NCI-H2171 (cell line): Measurements from ENCODE around the gene MISP.
"Not testable (repeated sequence)": the region's sequence is repeated elsewhere in the genome, so short reads cannot be mapped to it uniquely, and the experiment has no call there.

Source experiments
- DNase-seq: peaks from one replicate; lab custom pipeline; 2025; lab: John Stamatoyannopoulos, UW

The MISP gene, protein sequence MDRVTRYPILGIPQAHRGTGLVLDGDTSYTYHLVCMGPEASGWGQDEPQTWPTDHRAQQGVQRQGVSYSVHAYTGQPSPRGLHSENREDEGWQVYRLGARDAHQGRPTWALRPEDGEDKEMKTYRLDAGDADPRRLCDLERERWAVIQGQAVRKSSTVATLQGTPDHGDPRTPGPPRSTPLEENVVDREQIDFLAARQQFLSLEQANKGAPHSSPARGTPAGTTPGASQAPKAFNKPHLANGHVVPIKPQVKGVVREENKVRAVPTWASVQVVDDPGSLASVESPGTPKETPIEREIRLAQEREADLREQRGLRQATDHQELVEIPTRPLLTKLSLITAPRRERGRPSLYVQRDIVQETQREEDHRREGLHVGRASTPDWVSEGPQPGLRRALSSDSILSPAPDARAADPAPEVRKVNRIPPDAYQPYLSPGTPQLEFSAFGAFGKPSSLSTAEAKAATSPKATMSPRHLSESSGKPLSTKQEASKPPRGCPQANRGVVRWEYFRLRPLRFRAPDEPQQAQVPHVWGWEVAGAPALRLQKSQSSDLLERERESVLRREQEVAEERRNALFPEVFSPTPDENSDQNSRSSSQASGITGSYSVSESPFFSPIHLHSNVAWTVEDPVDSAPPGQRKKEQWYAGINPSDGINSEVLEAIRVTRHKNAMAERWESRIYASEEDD

GRCh38 chr19:750640-751423, at the start of gene MISP:
Gene MISP (plus strand): TSS chr19:751112. CDS start chr19:756947, 5,835 bp downstream.
- peak; percentile 91 for DNase-seq

DNA sequence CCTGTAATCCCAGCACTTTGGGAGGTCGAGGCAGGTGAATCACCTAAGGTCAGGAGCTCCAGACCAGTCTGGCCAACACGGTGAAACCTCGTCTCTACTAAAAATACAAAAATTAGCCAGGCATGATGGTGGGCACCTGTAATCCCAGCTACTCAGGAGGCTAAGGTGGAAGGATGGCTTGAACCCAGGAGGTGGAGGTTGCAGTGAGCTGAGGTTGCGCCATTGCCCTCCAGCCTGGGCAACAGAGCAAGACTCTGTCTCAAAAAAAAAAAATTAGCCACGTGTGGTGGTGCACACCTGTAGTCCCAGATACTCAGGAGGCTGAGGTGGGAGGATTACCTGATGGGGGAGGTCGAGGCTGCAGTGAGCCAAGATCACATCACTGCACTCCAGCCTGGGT, 48.1 kb upstream of the MISP start:
- DNase-seq, result not testable (repeated sequence)

GRCh38 chr19:703329-703650, 47.6 kb upstream of the MISP start:
- no peak for DNase-seq

- no peak for DNase-seq
Measured at GRCh38 chr19:703651-704446, 47.1 kb upstream of the MISP start.

- DNase-seq, result no peak
Measured at GRCh38 chr19:704447-704741, 46.5 kb upstream of the MISP start.

DNA sequence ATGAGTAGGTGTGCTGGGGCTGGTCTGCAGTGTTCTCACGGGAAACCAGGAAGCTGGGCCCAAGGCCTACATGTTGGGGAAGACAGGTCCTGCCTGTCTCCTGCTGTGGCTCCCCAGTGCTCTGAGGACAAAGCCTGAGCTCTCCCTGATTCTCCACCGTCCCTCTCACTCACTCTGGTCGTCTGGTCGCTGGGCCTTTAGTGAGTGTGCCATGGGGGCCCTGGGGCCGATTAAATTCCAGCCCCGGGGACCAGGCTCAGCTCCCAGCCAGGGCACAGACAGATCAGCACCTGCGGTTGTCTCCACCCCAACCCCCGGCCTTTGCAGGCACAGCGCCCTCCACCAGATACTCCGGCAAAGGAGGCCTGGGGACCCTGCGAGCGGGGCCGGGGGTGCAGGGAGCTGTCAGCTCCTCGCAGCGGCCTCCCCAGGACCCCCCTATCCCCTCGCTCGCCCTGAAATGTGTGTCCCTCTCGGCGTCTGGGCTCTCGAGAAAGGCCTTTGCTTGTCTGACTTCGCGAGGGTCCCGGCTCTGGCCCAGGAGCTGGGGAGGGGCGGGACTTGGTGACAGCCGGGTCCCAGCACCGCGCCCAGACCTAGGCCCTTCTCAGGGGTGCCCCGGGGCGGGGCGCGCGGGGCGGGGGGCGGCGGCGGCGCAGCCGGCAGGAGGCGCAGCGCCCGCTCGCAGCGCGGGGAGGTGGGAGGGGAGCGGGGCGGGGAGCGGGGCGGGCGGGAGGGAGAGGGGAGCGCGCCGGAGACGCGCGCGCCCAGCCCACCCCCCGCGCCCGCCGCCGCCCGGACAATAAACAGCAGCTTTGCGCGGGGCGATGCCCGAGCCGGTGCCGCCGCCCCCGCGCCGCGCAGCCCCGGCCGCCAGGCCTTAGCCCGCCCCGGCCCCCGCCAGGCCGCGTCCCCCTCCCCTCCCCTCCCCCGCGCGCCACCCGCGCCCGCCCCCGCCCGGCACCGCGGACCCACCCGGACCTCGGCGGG, 42.5 kb upstream of the MISP start, which contains the start of gene PALM:
Gene PALM, plus strand, starts transcription at position 782 of the 990 bp plus-strand sequence. CDS start 212 bp downstream, outside the sequence.
- peak; percentile 33 for DNase-seq

DNA sequence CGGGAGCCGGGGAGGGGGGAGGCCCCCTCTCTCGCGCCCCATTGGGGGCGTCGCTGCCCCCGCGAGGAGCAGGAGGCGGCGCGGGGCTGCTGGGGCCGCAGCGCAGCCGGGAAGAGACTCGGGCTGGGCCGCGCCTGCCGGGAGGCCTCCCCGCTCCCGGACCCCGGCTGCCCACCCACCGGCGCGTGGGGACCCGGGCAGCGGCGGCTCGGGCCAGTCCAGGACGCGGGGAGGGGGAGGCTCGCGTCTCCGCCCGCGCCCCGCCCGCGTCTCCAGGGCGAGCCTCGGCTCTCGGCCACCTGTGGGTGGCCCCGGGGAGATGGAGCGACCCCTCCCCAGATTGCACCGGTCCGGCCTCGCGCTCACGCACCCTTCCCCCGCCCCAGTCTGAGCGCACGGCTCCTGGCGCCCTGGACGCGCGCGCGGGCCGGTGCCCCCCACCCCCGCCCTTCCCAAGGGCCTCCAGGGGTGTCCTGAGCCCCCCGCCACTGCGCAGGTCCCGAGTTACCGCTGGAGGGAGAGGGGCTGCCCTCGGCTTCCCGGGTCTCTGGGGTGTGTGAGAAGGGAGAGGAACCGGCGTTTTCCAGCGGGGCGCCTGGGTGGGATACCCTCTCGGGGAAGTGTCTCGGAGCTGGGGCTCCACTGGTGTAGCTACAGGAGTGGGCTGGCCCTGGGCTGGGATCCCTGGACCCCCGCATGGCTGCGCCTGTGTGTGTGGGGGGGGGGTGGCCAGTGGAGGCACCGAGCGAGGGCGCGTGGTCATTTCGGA, 41.5 kb upstream of the MISP start:
- no peak for DNase-seq

DNA sequence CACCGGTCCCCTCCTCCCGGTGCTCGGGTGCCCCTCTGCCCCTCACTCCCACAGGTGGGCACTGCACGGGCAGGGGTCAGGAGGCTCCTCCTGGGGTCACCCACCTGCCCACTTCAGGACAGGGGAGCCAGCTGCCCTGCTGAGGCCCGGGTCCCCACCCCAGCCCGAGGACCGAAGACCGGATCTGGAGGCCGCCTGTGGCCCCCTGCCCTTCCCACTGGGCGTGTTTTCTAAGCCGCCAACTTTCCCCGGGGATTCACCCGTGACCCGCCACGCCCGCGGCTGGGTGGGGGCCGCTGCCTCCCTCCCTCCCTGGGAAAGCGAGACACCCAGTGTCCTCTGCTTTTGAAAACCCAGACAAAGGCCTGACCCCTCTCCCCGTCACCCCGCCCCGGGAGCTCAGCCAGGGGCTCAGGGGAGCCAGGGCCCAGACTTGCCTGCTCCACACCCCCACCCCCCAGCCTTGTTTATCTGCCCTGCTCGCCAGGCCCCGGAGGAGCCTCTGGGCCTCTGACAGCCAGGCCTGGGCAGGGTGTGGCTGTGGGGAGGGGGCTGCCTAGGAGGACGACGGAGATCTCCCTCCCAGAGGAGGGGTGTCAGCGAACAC, 40.8 kb upstream of the MISP start:
- DNase-seq, result no peak

- DNase-seq, result no peak
Measured at GRCh38 chr19:710767-711166, 40.1 kb upstream of the MISP start.

- DNase-seq, result no peak
Measured at GRCh38 chr19:711254-711653, 39.7 kb upstream of the MISP start.

GRCh38 chr19:715347-715746, 35.6 kb upstream of the MISP start:
- no peak for DNase-seq

- DNase-seq, result no peak
Measured at GRCh38 chr19:718251-718951, 32.5 kb upstream of the MISP start.

GRCh38 chr19:718991-719512, 31.9 kb upstream of the MISP start:
- DNase-seq, result no peak

DNA sequence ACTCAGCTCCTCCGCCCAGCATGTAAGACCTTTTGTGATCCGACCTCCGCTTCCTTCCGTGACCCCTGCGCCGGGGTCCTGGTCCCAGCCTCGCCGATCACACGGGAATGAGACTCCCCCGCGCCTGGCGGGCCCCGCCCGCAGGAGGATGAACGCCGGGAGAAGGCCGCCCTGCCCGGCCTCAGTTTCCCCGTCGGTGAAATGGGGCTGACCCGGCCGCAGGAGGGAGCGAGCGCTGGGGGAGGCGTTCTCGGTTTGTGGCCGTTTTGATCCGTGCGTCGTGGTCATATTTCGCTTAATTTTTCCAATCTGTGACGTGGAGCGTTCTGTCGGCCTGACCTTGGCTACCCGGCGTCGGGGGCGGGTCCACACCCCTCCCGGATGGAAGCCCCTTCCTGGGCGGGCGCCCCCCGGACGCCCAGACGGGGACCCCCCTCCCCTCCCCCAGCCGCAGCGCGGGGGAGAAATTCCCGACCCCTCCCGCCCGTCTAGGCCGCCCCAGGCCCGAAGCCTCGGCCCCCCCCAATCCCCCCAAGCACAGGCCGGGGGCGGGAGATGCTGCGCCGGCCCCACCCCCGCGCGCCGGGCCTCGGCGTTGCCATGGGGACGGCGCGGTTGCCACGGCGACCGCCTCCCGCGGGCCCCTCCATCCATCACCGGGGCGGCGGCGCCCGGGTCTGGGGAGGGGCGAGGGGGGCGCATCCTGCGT, 31.1 kb upstream of the MISP start:
- DNase-seq, result no peak

DNA sequence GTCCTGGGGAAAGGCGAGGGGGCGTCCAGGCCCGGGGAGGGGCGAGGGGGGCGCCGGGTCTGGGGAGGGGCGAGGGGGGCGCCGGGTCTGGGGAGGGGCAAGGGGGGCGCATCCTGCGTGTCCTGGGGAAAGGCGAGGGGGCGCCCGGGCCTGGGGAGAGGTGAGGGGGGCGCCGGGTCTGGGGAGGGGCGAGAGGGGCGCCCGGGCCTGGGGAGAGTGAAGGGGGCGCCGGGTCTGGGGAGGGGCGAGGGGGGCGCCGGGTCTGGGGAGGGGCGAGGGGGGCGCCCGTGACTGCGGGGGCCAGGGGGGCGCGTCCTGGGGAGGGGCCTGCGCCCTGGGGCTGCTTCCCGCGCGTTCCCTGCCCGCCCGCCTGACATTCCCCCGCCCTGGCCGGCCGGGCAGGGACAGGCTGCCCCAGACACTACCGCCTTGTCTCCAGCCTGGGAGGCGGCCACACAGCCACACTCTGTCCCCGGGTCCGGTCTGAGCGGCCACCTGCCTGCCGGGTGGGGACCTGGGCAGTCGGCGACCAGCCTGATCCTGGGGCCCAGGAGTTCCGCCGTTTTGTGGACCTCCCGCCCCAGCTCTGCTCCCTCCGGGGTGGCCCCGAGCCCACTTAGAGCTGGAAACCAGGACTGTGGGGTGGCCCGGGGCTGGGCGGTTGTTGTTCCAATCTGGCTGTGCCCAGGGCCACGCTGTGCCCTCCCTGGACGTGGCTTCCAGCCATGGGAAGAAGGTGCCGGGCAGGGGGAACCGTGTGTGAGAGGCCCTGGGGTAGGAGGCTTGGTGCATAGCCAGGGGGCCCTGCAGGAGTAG, 30.4 kb upstream of the MISP start:
- DNase-seq, result no peak

DNA sequence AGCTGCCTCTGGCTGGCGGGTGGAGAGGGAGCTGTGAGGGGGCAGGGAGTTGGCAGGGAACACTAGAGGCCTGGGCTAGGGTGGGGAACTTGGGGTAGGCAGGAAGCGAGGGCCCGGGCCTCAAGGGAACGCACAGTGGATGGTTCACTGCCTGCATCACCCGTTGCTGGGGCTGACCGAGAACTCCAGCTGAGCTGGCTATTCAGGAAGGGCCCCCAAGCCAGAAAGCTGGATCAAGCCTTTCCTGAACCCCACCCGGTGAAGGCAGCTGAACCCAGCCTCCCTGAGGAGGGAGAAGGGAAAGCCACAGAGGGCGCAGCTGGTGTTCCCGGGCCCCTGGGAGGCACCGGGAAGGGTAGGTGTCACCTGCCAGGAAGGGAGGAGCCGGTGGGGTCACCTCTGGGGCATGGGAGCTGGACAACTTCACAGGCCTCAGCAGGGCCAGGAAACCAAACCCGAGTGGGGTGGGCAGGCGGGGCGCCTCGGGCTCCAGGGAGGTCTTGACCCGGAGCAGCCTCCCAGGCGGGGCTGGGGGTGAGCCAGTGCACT, 28.3 kb upstream of the MISP start:
- DNase-seq, result no peak

GRCh38 chr19:723247-723646, 27.7 kb upstream of the MISP start:
- DNase-seq, result no peak
